Chondrocyte (in vitro differentiated cells): ENCODE results near the gene TSSK2. TPM values are rescaled to one million over a fixed set of nuclear protein-coding genes. Genes with fewer than 3 reads are reported as not detected.

Source experiments
- DNase-seq: peaks from one replicate; pipeline ENCODE4 v3.0.0; 2021; ENCODE audit warnings: mixed read lengths, low spot score
- H3K27ac Mint-ChIP-seq: one replicate; pipeline ENCODE4 v1.8.0; 2021; ENCODE audit warnings: mild to moderate bottlenecking, moderate library complexity, mixed read lengths; ENCODE audit not compliant: unreplicated experiment
- H3K27me3 Mint-ChIP-seq: 2 replicates; pipeline ENCODE4 v1.8.0; 2021; ENCODE audit warnings: low read depth, mixed read lengths
- H3K36me3 Mint-ChIP-seq: 2 replicates; pipeline ENCODE4 v1.8.0; 2021; ENCODE audit warnings: low read depth, mixed read lengths
- H3K4me1 Mint-ChIP-seq: 2 replicates; pipeline ENCODE4 v1.8.0; 2021; ENCODE audit warnings: low read depth, mild to moderate bottlenecking, mixed read lengths
- H3K4me3 Mint-ChIP-seq: one replicate; pipeline ENCODE4 v1.8.0; 2021; ENCODE audit warnings: mild to moderate bottlenecking, moderate library complexity, mixed read lengths; ENCODE audit not compliant: unreplicated experiment
- H3K9me3 Mint-ChIP-seq: 2 replicates; pipeline ENCODE4 v1.8.0; 2021; ENCODE audit warnings: low read depth, mixed read lengths
- CTCF ChIP-seq: fragments of 200-600 bp; sonication (generic); IDR thresholded peaks from 2 replicates; pipeline ENCODE4 v1.5.0; 2021; ENCODE audit warnings: antibody characterized with exemption, mild to moderate bottlenecking, moderate library complexity
- total RNA-seq: library from RNA; stranded (reverse); gene quantifications from 3 replicates; pipeline ENCODE4 v1.2.1, GENCODE V29; 2021

Gene TSSK2
- total RNA-seq, 1 donor from 2014 or later: not detected

- Mint-ChIP-seq H3K4me1 (peaks cover 8% of the 10 kb centered on the region), H3K36me3 (peaks cover 7% of the 10 kb centered on the region), H3K4me3 (no peak overlapping the region), H3K9me3 (no peaks in the 10 kb centered on the region), H3K27ac (no peak overlapping the region), H3K27me3 (no peaks in the 10 kb centered on the region)
- DNase-seq: no peak
- no peak for TF ChIP-seq CTCF
Observed at GRCh38 chr22:19127329-19128008, 3.6 kb upstream of the TSSK2 start.

- Mint-ChIP-seq H3K9me3 (no peaks in the 10 kb centered on the region), H3K36me3 (peaks cover 10% of the 10 kb centered on the region), H3K4me3 (no peak overlapping the region), H3K27me3 (no peaks in the 10 kb centered on the region), H3K4me1 (peaks cover 3% of the 10 kb centered on the region), H3K27ac (no peak overlapping the region)
- no peak for DNase-seq
- no peak for TF ChIP-seq CTCF
Observed at GRCh38 chr22:19128009-19128401, 3.1 kb upstream of the TSSK2 start.

- DNase-seq: no peak
- H3K4me3 Mint-ChIP-seq: no peak overlapping the region
- no peak for TF ChIP-seq CTCF
- no peaks in the 10 kb centered on the region for H3K27me3 Mint-ChIP-seq
- no peaks in the 10 kb centered on the region for H3K9me3 Mint-ChIP-seq
- no peak overlapping the region for H3K27ac Mint-ChIP-seq
- H3K36me3 Mint-ChIP-seq: peaks cover 16% of the 10 kb centered on the region
- H3K4me1 Mint-ChIP-seq: no peaks in the 10 kb centered on the region
Observed at GRCh38 chr22:19128946-19129727, 2.0 kb upstream of the TSSK2 start.

GRCh38 chr22:19129871-19130270 is 1.2 kb upstream of the TSSK2 start:
- no peaks in the 10 kb centered on the region for H3K27me3 Mint-ChIP-seq
- no peaks in the 10 kb centered on the region for H3K9me3 Mint-ChIP-seq
- DNase-seq: peak; percentile 88
- TF ChIP-seq CTCF: no peak
- H3K4me1 Mint-ChIP-seq: no peaks in the 10 kb centered on the region
- no peak overlapping the region for H3K4me3 Mint-ChIP-seq
- no peak overlapping the region for H3K27ac Mint-ChIP-seq
- H3K36me3 Mint-ChIP-seq: peaks cover 19% of the 10 kb centered on the region

GRCh38 chr22:19131685-19132015 is 542 bp downstream of the TSSK2 start:
- no peak overlapping the region for H3K4me3 Mint-ChIP-seq
- peaks cover 32% of the 10 kb centered on the region for H3K36me3 Mint-ChIP-seq
- DNase-seq: no peak
- H3K27ac Mint-ChIP-seq: no peak overlapping the region
- H3K27me3 Mint-ChIP-seq: no peaks in the 10 kb centered on the region
- no peaks in the 10 kb centered on the region for H3K9me3 Mint-ChIP-seq
- no peaks in the 10 kb centered on the region for H3K4me1 Mint-ChIP-seq
- no peak for TF ChIP-seq CTCF
